ENCODE measurements around the gene ORAI1.

Gene ORAI1

DNA sequence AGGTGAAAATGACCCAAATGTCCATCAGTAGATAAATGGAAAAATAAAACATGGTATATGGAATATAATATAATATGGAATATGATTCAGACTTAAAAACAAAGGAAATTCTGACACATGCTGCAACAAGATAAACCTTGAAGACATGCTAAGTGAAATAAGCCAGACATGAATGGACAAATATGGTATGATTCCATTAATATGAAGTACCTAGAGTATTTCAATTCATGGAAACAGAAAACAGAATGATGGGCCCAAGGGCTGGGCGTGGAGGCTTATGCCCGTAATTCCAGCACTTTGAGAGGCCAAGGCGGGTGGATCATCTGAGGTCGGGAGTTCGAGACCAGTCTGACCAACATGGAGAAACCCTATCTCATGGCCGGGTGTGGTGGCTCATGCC, 22.7 kb upstream of the ORAI1 start:
- no peak for DNase-seq (ENCODE audit: low read depth in 1 of 2, low spot score in 1 of 2)
- H3K4me3 ChIP-seq (replicated peaks; ENCODE audit: insufficient read depth, low read length) = no peak overlapping the region
- TF ChIP-seq CTCF (IDR thresholded peaks at IDR 0.05; ENCODE audit: insufficient read depth, low read length) (no peak), GABPA (IDR thresholded peaks at IDR 0.05; ENCODE audit: low read depth) (no peak), SPI1 (IDR thresholded peaks at IDR 0.05; ENCODE audit: borderline replicate concordance, low read depth) (no peak), POLR2AphosphoS5 (IDR thresholded peaks at IDR 0.05; ENCODE audit: low read depth) (no peak)
- TF ChIP-seq, protein P1, sequence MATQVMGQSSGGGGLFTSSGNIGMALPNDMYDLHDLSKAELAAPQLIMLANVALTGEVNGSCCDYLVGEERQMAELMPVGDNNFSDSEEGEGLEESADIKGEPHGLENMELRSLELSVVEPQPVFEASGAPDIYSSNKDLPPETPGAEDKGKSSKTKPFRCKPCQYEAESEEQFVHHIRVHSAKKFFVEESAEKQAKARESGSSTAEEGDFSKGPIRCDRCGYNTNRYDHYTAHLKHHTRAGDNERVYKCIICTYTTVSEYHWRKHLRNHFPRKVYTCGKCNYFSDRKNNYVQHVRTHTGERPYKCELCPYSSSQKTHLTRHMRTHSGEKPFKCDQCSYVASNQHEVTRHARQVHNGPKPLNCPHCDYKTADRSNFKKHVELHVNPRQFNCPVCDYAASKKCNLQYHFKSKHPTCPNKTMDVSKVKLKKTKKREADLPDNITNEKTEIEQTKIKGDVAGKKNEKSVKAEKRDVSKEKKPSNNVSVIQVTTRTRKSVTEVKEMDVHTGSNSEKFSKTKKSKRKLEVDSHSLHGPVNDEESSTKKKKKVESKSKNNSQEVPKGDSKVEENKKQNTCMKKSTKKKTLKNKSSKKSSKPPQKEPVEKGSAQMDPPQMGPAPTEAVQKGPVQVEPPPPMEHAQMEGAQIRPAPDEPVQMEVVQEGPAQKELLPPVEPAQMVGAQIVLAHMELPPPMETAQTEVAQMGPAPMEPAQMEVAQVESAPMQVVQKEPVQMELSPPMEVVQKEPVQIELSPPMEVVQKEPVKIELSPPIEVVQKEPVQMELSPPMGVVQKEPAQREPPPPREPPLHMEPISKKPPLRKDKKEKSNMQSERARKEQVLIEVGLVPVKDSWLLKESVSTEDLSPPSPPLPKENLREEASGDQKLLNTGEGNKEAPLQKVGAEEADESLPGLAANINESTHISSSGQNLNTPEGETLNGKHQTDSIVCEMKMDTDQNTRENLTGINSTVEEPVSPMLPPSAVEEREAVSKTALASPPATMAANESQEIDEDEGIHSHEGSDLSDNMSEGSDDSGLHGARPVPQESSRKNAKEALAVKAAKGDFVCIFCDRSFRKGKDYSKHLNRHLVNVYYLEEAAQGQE (IDR thresholded peaks at IDR 0.05; ENCODE audit: insufficient replicate concordance, low read depth) = no peak
- no peaks in the 10 kb centered on the region for H3K27me3 ChIP-seq (ENCODE audit: insufficient read depth, poor library complexity, severe bottlenecking)
- no peak overlapping the region for H3K27ac ChIP-seq (replicated peaks)

DNA sequence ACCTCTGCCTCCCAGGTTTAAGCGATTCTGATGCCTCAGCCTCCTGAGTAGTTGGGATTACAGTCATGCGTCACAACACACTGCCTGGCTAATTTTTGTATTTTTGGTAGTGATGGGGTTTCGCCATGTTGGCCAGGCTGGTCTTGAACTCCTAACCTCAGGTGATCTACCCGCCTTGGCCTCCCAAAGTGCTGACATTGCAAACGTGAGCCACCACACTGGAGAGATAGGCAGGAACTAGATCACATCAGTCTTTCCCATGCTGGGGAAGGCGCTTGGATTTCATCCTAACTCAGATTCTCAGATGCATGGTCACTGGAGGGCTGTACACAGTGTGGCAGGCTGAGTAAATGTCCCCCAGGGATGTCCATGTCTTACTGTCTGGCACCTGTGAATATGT, 18.0 kb upstream of the ORAI1 start:
- TF ChIP-seq CTCF (IDR thresholded peaks at IDR 0.05; ENCODE audit: insufficient read depth, low read length) (no peak), POLR2AphosphoS5 (IDR thresholded peaks at IDR 0.05; ENCODE audit: low read depth) (no peak), SPI1 (IDR thresholded peaks at IDR 0.05; ENCODE audit: borderline replicate concordance, low read depth) (no peak), GABPA (IDR thresholded peaks at IDR 0.05; ENCODE audit: low read depth) (no peak)
- TF ChIP-seq, protein P1 (IDR thresholded peaks at IDR 0.05; ENCODE audit: insufficient replicate concordance, low read depth) = no peak
- Histone ChIP-seq H3K4me3 (replicated peaks; ENCODE audit: insufficient read depth, low read length) (no peak overlapping the region), H3K27ac (replicated peaks) (no peak overlapping the region), H3K27me3 (ENCODE audit: insufficient read depth, poor library complexity, severe bottlenecking) (no peaks in the 10 kb centered on the region)
- no peak for DNase-seq (ENCODE audit: low read depth in 1 of 2, low spot score in 1 of 2)

DNA sequence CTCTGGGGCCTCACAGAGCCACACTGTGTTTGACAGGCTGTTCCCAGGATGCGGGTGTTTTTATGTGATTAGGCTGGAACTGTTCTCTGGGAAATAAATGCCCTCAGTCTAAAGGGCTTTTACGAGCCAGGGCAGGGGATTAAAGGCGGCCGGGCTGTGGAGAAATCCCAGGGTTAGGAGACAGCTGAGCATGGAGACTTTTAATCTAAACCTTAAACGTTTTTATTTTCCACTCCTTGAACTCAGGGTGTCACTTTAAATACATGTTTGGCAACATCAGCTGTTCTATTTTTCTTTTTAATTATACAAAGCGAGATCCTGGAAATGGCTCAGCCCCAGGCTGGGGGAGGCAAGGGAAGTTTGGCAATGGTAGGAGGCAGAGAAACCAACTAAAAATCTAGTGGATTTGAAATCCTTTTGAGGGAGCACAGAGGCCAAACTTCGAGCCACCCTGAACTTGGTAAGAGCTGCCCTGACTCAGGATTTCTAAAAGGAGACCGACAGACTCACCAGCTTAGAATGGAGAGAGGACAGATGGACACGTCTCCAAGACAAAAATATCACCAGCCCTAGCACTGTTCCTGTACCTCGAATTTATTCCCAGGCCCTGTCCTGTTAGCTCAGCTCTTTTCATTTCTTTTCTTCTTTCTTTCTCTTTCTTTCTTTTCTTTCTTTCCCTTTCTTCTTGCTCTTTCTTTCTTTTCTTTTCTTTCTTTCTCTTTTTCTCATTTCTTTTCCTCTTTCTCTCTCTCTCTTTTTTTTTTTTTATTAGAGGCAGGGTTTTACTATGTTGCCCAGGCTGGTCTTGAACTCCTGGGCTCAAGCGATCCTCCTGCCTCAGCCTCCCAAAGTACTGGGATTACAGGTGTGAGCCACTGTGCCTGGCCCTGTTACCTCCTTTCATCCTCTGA, 15.8 kb upstream of the ORAI1 start:
- no peak for DNase-seq (ENCODE audit: low read depth in 1 of 2, low spot score in 1 of 2)
- Histone ChIP-seq H3K27ac (replicated peaks) (no peak overlapping the region), H3K27me3 (ENCODE audit: insufficient read depth, poor library complexity, severe bottlenecking) (no peaks in the 10 kb centered on the region), H3K4me3 (replicated peaks; ENCODE audit: insufficient read depth, low read length) (no peak overlapping the region)
- TF ChIP-seq CTCF (IDR thresholded peaks at IDR 0.05; ENCODE audit: insufficient read depth, low read length) = no peak
- no peak for TF ChIP-seq GABPA (IDR thresholded peaks at IDR 0.05; ENCODE audit: low read depth)
- no peak for TF ChIP-seq POLR2AphosphoS5 (IDR thresholded peaks at IDR 0.05; ENCODE audit: low read depth)
- TF ChIP-seq, protein P1 (IDR thresholded peaks at IDR 0.05; ENCODE audit: insufficient replicate concordance, low read depth) = no peak
- no peak for TF ChIP-seq SPI1 (IDR thresholded peaks at IDR 0.05; ENCODE audit: borderline replicate concordance, low read depth)
